SW 1271 (cell line): Measurements from ENCODE around the gene SPAG16.

Source experiments
- DNase-seq, 2 experiments: peaks; one replicate each; lab custom pipeline; 2025; lab: John Stamatoyannopoulos, UW

SPAG16 gene

DNA sequence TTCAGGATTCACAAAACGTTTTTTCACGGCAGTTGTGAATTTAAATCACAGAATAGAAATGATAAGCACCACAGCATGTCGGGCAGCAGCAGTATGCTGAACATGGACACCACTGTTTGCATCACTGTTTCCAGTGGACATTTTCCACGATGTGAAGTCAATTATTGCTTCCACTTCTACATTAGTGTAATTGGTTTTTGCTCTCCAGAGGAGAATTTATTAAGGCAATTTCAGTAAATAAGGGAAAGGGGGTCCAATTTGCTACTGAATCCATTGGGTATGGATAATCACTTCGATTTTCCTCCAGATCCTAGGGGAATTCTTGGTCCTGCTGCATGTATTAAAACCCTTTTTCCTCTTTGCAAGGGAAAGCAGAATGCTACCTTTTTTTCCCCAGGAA lies 1096.4 kb downstream of the SPAG16 start:
- DNase-seq, result no peak

DNA sequence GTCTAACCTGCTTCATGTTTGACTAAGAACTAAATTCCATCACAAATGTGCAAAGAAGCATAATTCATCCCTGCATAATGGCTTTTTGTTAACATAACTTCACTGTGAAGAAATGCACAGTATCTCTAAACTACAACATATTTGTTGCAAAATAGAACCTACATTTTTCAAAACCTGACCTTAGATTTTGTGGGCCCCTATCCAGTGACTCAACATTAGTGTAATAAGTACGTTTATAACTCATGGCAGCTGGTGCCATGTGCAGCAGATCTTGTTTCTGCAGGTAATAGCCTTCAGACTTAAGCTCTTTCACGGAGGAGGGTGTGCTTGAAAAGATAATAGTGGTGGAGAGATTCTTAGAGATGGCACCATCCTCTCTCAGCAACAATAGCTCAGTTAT lies 1098.0 kb downstream of the SPAG16 start:
- no peak for DNase-seq

DNA sequence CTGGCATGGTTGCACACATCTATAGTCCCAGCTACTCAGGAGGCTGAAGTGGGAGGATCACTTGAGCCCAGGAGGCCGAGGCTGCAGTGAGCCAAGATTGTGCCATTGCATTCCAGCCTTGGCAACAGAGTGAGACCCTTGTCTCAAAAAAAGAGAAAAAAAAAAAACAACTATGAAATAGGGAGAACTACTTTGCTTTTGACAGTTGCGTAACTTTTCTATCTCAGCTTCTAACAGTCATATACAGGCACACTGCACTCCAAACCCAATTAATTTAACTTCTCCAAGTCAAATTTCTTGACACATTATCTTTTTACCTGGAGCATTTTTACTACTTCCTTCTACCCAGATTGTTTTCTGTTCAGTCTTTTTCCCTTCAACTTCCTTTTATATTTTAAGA lies 1102.5 kb downstream of the SPAG16 start:
- no peak for DNase-seq

DNA sequence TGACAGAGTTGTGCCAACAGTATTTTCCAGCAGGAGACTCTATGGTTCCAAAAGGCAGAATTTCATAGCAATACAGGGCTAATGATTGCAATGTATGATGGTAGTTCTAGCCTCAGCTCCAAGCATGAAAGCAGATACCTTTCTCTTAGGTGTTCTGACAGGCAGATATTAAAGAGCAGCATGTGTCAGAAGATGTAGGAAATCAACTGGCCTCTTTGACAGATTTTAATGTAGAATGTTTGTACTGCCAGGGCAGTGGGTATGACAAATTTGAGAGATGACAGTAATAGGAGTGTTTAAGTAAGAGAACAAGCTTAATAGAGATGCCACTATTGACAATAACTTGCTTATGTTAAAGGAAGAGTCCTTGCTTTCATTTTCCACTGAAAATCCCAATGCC lies 1105.1 kb downstream of the SPAG16 start:
- no peak for DNase-seq

DNA sequence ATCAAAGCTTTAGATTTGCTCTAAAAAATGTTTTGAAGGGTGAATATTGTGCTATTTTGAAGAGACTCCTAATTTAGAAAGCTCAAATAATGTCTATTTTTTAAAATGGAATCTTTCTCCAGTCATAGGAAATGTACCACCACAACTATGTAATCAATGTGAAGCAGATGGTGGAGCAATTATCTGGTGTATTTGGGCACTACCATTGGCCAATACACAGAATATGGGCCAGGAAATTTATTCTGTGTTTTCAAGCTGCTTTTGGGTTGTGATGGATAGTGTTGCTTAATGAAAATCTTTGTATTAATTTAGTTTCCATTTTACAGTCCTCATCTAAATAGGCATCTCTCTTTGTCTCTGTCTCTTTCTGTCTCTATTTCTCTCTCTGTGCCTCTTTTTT lies 1109.5 kb downstream of the SPAG16 start:
- DNase-seq, result no peak

DNA sequence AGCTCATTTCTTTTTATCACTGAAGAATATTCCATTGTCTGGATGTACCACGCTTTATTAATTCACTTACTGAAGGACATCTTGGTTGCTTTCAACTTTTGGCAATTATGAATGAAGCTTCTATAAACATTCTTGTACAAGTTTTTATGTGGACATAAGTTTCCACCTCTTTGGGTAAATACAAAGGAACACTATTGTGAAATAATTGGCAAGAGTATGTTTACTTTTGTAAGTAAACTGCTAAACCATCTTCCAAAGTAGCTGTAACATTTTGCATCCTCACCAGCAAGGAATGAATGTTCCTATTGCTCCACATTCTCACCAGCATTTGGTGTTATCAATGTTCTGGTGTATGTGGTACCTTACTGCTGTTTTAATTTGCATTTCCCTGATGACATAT lies 1110.8 kb downstream of the SPAG16 start:
- DNase-seq, result no peak

DNA sequence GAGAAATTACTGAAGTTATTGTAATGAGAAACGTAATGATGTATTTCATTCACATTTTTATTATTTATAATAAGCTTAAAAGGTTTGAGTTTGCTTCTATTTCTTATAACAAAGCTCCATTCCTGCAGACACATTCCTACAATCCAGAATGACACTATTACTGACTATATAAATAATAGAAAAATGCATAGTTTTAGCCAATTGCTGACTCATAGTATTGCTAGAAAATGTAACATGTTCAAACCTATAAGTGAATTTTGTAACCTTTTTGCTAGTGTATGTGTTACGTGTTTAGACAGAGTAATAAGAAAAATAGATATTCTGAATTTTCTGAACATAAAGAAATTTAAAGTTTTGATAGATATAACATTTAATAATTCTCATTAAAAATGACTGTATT lies 1117.3 kb downstream of the SPAG16 start:
- DNase-seq, result no peak

DNA sequence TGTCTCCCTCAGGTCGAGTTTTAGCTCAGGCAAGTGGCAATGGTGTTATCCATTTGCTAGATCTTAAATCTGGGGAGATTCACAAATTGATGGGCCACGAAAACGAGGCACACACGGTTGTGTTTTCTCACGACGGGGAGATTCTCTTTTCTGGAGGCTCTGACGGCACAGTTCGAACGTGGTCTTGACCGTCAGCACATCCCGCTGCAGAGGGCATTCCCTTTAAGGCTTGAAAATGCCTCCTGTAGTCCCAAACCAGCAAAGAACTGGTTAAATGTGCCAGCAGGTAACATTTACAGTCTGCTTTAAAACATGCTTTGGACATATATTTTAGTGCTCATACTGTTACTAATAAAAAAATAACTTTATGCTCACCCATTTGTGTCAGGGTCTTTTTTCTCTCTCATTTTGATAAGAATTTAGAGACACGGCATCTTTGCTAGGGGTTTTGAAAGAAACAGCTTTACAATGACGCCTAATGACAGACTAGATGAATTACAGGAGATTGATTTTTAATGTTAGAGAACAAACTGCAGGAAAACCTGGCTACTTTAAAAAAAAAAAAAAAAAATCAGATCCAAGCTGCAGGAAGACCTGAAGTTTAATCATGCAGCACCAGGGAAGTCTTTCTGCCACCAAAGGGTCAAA lies 1126.0 kb downstream of the SPAG16 start:
- peak in 1 of 2 experiments; percentile 14 for DNase-seq

DNA sequence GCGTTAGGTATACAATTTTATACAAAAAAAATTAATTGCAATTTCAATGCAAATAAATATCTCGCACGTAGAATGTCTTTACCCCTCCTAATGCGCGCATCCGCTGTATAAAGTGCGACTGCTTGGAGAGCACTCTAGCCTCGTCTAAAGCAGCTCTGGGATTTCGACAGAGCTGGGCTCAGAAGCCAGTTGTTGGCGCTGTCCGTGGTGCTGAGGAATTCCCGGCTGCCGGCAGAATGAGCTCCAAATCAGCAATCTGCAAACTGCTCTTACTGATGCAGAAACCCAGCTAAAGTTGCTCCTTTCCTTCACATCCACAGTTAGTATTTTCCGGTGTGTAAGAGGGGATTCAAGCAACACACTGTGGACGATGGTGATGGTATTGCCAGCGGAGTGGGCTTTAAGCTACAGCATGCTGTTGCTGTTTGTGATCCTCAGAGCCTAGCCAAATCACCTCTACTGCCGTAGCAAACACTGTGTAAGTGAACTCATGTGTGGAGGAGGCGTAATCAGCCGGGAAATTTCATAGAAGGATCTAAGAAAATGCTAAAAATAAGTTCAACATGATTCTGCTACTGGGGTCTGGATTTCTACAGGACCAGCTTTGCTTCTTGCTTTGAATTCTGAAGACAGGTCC lies 1126.8 kb downstream of the SPAG16 start, which contains the start of gene VWC2L:
VWC2L (plus strand) TSS at position 137 of the 637 bp plus-strand sequence. CDS start 3,140 bp downstream, outside the sequence.
- peak in 1 of 2 experiments; percentile 2 for DNase-seq

DNA sequence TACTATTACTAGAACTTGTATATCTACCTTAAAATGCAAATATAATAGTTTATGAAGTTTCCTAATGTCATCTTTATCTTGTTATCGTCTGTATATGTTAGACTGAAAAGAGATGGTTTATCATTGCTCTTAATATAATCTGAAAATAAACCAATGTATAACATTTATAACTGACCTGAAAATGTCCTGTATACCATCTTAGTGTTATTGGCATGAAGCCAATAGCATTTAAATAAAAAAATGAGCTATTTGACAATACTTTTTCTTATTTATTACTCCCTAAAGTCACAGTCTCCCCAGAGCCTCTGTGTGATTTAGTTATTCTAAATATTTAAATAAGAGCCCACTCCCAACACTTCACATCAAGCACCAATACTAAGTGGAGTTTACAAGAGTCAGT lies 1128.4 kb downstream of the SPAG16 start:
- no peak for DNase-seq

DNA sequence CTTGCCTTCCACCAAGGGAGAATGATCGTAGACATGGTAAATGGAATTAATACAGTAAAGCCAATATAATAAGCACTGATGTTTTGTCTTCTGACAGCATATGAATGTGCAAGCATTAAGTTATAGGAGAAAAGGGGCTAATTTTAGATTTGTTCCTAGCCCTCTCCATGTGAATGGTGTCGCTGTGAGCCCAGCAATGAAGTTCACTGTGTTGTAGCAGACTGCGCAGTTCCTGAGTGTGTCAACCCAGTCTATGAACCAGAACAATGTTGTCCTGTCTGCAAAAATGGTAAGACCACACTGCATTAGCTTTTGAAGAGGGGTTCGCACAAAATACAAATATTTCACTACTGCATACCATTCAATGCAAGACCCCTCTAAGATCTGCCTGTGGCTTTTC lies 1152.2 kb downstream of the SPAG16 start:
- DNase-seq, result no peak

DNA sequence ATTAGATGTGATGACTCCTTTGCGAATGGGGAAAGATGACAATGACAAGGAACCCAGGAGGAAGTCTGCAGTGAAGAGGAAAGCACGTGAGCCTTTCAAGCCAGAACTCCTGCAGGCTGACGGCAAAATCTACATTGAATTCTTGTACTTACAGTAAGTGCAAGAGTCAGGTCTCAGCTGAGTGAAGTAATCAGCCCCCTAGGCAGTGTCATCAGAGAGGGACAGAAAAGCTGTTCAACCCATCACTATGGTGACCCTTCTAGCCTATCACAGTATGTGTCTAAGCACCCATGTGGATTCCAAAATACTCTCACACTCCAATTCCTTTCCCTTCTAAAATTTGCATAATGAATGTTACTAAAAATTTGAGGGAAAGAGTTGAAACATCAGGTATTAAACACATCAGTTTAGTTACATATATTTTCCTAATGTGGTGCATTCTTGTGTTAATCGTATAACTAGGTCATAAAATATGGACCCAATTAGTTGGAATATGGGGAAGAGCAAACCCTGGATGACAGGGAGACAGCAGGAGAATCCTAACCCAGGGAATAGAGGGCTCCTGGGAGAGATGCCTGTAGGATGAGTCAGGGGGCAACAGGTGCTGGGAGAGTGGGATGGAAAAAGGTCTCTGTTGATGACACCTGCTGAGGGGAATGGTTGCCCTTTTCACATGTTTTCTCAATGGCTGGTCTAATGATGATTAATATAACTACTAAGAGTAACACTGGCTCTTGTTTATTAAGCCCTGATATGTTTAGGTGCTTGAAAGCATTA lies 1166.0 kb downstream of the SPAG16 start:
- no peak for DNase-seq

DNA sequence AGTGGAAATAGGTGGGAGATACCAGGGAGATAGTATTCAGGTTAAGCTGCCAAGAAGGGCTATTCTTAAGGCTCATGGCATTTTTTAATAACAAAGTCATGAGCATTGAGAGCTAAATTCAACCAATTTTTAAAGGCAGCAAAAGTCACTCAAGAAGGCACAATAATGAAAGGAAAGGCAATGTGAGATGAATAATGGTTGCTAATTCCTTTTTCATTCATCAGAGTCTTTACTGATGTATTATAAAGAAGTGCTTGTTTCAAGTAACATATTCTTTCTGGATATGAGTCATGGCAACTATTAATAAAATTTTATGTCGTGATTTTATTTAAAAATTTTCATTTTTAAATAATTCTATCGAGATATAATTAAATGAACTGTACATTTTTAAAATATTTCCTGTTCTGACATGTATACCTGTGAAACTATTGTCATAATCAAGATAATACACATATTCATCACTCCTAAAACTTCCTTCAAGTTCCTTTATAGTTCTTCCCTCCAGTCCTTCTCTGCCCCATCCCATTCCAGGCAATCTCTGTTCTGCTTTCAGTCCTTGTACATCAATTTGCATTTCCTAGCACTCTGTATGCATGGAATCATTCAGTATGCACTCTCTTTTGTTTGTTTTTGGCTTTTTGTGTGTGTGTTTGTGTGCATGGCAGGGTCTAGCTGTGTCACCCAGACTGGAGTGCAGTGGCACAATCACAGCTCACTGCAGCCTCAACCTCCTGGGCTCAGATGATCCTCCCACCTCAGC lies 1167.4 kb downstream of the SPAG16 start:
- no peak for DNase-seq
